Adrenal gland (tissue), 12 donors: ENCODE data around the gene POLR1H. TPM values are rescaled to one million over a fixed set of nuclear protein-coding genes. Genes with fewer than 3 reads are reported as not detected.

ENCODE experiments used
- DNase-seq, 7 donors: peaks; one replicate each; pipeline ENCODE4 v3.0.0-alpha.2; 2019 to 2020
- H3K27ac ChIP-seq, 5 donors: fragments of 200-600 bp; sonication (generic) in 4 of 5; 1 replicate in 3 of 5; 2 replicates in 2 of 5; pipeline versions ENCODE4 v1.5.1 to v1.8.0; 2016 to 2020; ENCODE audit warnings: mild to moderate bottlenecking in 1 of 5
- H3K27me3 ChIP-seq: fragments of 200-600 bp; 2 replicates; pipeline ENCODE4 v1.8.0; 2021
- H3K36me3 ChIP-seq, 2 donors: fragments of 200-600 bp; replicated peaks in 1 of 2; 1 replicate in 1 of 2; 2 replicates in 1 of 2; pipeline versions ENCODE4 v1.5.1 to v1.8.0; 2018 to 2022
- H3K4me1 ChIP-seq, 2 donors: fragments of 200-600 bp; replicated peaks in 1 of 2; 1 replicate in 1 of 2; 2 replicates in 1 of 2; pipeline versions ENCODE4 v1.5.1 to v1.8.0; 2018 to 2021
- H3K4me3 ChIP-seq, 4 donors: fragments of 200-600 bp; sonication (generic) in 3 of 4; one replicate each; pipeline ENCODE4 v1.5.1; 2016 to 2018
- H3K9me3 ChIP-seq, 3 donors: fragments of 200-600 bp; sonication (generic) in 1 of 3; replicated peaks in 1 of 3; 1 replicate in 2 of 3; 2 replicates in 1 of 3; pipeline versions ENCODE4 v1.5.1 to v1.8.0; 2016 to 2021
- POLR2A ChIP-seq, 2 donors: fragments of 450-650 bp; IDR thresholded peaks; one replicate each; pipeline ENCODE4 v1.6.1; 2017; ENCODE audit warnings: antibody characterized with exemption in 2 of 2, mild to moderate bottlenecking in 2 of 2, moderate library complexity in 1 of 2
- WGBS, 4 donors: extraction: QIAGEN DNeasy Blood & Tissue Kit in 2 of 4; methylation state at CpG; one replicate each; pipeline versions ENCODE4 v1.1.5 to v1.1.7; 2013 to 2017; 5-methylcytosine and 5-hydroxymethylcytosine counted together
- intact Hi-C, 2 donors: fragments of 100-400 bp; cut with DNase I; formaldehyde crosslinking; loops; one replicate each; pipeline versions ENCODE4 v1.14.1 to v1.15.0; 2022 to 2023
- polyA plus RNA-seq, 3 donors: library from polyadenylated mRNA; stranded (reverse); fragments of 200-250 nt in 2 of 3; fragments of 350-450 nt in 1 of 3; fragmentation: Illumina TruSeq in 1 of 3; extraction: RNeasy Lipid Tissue Mini Kit (QIAGEN cat#74804) in 1 of 3; gene quantifications; one replicate each; pipeline ENCODE4 v1.2.3, GENCODE V29; 2013 to 2014
- small RNA-seq, 2 donors: library from RNA; depleted of rRNA; stranded (forward); fragments of <200 nt; gene quantifications; one replicate each; pipeline ENCODE3, GENCODE V24; 2016
- total RNA-seq, 9 donors: library from RNA; depleted of rRNA in 4 of 9; stranded (reverse); fragments of >200 nt in 4 of 9; fragments of 120-200 nt in 1 of 9; fragmentation: NEBNext Ultra II Directional in 1 of 9; extraction: Animal tissue kit (Norgen Biotek cat#: 25700) in 1 of 9; gene quantifications; one replicate each; pipeline versions ENCODE4 v1.1.0 to v1.2.4, GENCODE V29; 2013 to 2023
- TF ChIP-seq, protein P1 (sequence below), 6 experiments: fragments of 450-650 bp in 4 of 6; fragments of 200-600 bp in 2 of 6; sonication (generic) in 1 of 6; IDR thresholded peaks; 1 replicate in 5 of 6; 2 replicates in 1 of 6; pipeline versions ENCODE4 v1.5.1 to v1.8.0; 2016 to 2021; ENCODE audit warnings: antibody characterized with exemption in 6 of 6, mild to moderate bottlenecking in 2 of 6, moderate library complexity in 1 of 6
- donor health status: healthy with polysubstance abuse.
- donor health status: Bipolar disorder and iron deficiency.
- donor health status: DM: yes; HTN: yes; CAD: no.
- donor health status: DM: no; HTN: no; CAD: no.
- donor health status: DM: no; HTN: no; CAD: no.
- donor health status: DM: yes; HTN: yes; CAD: no.

The POLR1H gene
- total and polyA plus RNA-seq, 12 donors = 6.8 to 75.1 (median 32.4) TPM

DNA sequence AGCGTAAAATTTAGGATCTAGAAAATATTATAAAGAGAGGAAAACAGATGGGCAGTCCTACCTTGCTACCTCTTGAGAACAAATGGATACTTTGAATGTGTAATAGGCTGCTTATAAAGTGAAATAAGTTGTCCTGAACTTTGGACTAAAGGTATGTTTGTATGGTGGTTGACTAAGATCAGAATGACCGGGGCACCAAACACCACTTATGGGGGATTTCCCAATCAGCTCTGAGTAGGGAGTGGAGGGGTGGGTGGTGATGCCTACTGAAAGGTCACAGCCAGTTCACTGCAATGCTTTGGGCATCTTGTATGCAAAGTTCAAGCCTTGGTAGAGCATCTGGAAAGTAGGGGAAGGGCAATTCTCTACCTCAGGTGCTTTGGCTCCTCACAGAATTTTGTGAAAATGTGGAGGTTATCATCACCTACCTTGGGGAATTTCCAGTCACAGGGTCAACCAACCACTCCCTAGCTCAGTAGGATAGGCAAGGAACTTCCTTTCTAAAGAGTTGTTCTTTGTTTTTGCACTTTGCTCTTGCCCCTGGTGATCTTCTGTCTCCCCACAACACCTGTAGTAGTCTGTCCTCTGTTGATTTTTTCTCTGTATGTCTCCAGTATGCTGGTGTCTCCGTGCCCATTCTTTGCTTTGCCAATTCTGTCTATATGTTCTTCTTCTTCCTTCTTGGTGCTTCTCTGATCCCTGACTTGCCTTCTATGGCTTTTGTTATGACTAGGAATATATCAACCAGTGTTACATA, 52.1 kb downstream of the POLR1H start, which contains the start of gene TRIM31:
Gene TRIM31, minus strand, starts transcription at position 88 of the 757 bp plus-strand sequence. CDS start 285 bp downstream, outside the sequence.
- H3K4me1 ChIP-seq = no peaks in the 10 kb centered on the region
- TF ChIP-seq, protein P1, sequence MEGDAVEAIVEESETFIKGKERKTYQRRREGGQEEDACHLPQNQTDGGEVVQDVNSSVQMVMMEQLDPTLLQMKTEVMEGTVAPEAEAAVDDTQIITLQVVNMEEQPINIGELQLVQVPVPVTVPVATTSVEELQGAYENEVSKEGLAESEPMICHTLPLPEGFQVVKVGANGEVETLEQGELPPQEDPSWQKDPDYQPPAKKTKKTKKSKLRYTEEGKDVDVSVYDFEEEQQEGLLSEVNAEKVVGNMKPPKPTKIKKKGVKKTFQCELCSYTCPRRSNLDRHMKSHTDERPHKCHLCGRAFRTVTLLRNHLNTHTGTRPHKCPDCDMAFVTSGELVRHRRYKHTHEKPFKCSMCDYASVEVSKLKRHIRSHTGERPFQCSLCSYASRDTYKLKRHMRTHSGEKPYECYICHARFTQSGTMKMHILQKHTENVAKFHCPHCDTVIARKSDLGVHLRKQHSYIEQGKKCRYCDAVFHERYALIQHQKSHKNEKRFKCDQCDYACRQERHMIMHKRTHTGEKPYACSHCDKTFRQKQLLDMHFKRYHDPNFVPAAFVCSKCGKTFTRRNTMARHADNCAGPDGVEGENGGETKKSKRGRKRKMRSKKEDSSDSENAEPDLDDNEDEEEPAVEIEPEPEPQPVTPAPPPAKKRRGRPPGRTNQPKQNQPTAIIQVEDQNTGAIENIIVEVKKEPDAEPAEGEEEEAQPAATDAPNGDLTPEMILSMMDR (IDR thresholded peaks at IDR 0.05) = no peak
- no peak for DNase-seq
- H3K36me3 ChIP-seq = no peaks in the 10 kb centered on the region
- peaks cover 44% of the 10 kb centered on the region for H3K27me3 ChIP-seq
- no peak within 1 kb of the TSS for H3K27ac ChIP-seq
- no peaks in the 10 kb centered on the region for H3K9me3 ChIP-seq
- intact Hi-C loops = no loop called here
- 66 to 83% (median 75%) methylated on average over 3 of the region's 3 CpGs for WGBS, 4 donors
- H3K4me3 ChIP-seq = no peak within 1 kb of the TSS

DNA sequence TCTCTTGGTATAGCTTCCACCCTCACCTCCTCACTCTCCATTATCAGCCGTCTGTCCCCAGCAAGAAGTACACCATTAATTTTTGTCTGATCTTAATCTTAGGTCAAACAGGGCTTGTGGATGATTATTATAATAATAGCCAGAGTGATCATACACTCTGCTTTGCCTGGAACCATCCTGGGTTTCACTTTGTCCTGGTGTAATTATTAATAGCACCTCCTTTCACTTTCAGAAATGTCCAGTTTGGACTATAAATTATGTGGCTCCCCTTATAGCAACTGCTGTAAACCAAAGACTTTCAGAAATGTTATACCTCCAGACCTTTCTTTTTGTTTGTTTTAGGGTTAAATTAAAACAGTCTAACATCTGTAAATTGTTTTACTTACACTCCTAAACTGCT, 52.8 kb downstream of the POLR1H start:
- Histone ChIP-seq H3K27me3 (peaks cover 44% of the 10 kb centered on the region), H3K27ac (no peak overlapping the region), H3K9me3 (no peaks in the 10 kb centered on the region), H3K4me1 (no peaks in the 10 kb centered on the region), H3K36me3 (no peaks in the 10 kb centered on the region), H3K4me3 (no peak overlapping the region)
- WGBS, 4 donors = 29 to 53% (median 48%) methylated on average over 1 of the region's 1 CpG
- no peak for TF ChIP-seq POLR2A (IDR thresholded peaks at IDR 0.05)
- TF ChIP-seq, protein P1 (IDR thresholded peaks at IDR 0.05) = no peak
- intact Hi-C loops = no loop called here
- no peak for DNase-seq

Small RNA genes within 50 kb of the gene (small RNA-seq; reads per million reads assigned to genes)
- gene RF02218 (0 reads per million in 2 donors), gene RF02219 (0 reads per million in 2 donors), gene RF02220 (0 reads per million in 2 donors)

Other genes with a start within 250 kb of the POLR1H start
- gene HLA-G, start 233.4 kb upstream of the POLR1H start, total RNA-seq = 1 to 10 TPM in 1 of 9 donors, under 1 TPM in 5, not detected in 3; 0.14 to 1.6 (median 0.41) TPM
- not detected for gene HLA-G, start 233.4 kb upstream of the POLR1H start, polyA plus RNA-seq
- gene HLA-A, start 118.7 kb upstream of the POLR1H start, total RNA-seq = 1,000 to 10,000 TPM in 7 of 9 donors, 100 to 1,000 TPM in 2; 338 to 2,952 (median 1,253) TPM
- gene HLA-A, start 118.7 kb upstream of the POLR1H start, polyA plus RNA-seq = 1,000 to 10,000 TPM in 2 of 3 donors, 100 to 1,000 TPM in 1; 341 to 1,363 (median 1,237) TPM
- gene PPP1R11, start 5.9 kb downstream of the POLR1H start, total RNA-seq = 10 to 100 TPM; 31.2 to 70.7 (median 50.7) TPM
- 10 to 100 TPM; 34.7 to 97.7 (median 43.4) TPM for gene PPP1R11, start 5.9 kb downstream of the POLR1H start, polyA plus RNA-seq
- gene RNF39, start 14.5 kb downstream of the POLR1H start, total RNA-seq = 1 to 10 TPM in 3 of 9 donors, under 1 TPM in 3, not detected in 3; 0.11 to 1.7 (median 0.96) TPM
- gene RNF39, start 14.5 kb downstream of the POLR1H start, polyA plus RNA-seq = under 1 TPM; 0.17 to 0.51 (median 0.48) TPM
- gene TRIM31, start 51.8 kb downstream of the POLR1H start, total RNA-seq = under 1 TPM in 2 of 9 donors, not detected in 7; 0.19 TPM
- gene TRIM31, start 51.8 kb downstream of the POLR1H start, polyA plus RNA-seq = under 1 TPM in 2 of 3 donors, not detected in 1; 0.13 to 0.80 TPM
- under 1 TPM in 1 of 9 donors, not detected in 8; 0.11 TPM for gene TRIM40, start 74.9 kb downstream of the POLR1H start, total RNA-seq
- under 1 TPM in 1 of 3 donors, not detected in 2; 0.16 TPM for gene TRIM40, start 74.9 kb downstream of the POLR1H start, polyA plus RNA-seq
- under 1 TPM in 1 of 9 donors, not detected in 8; 0.67 TPM for gene TRIM10, start 99.9 kb downstream of the POLR1H start, total RNA-seq
- not detected for gene TRIM10, start 99.9 kb downstream of the POLR1H start, polyA plus RNA-seq
- gene TRIM15, start 102.3 kb downstream of the POLR1H start, total RNA-seq = not detected
- not detected for gene TRIM15, start 102.3 kb downstream of the POLR1H start, polyA plus RNA-seq
- 10 to 100 TPM; 18.4 to 49.6 (median 40.5) TPM for gene TRIM26, start 152.1 kb downstream of the POLR1H start, total RNA-seq
- gene TRIM26, start 152.1 kb downstream of the POLR1H start, polyA plus RNA-seq = 10 to 100 TPM; 25.8 to 37.3 (median 34.8) TPM